GM12891 (cell line): ENCODE measurements around the gene CDC42BPG.

Source experiments
- DNase-seq: peaks from one replicate; pipeline ENCODE4 v3.0.0; 2011; ENCODE audit warnings: low spot score; ENCODE audit not compliant: insufficient read length
- FAIRE-seq: peaks from 2 replicates; lab custom pipeline; 2011; peaks lifted over from hg19 to GRCh38; lab: Jason Lieb, UNC
- PAX5 ChIP-seq: IDR thresholded peaks from 2 replicates; pipeline ENCODE4 v1.6.1; 2011; ENCODE audit warnings: low read length, moderate library complexity, mild to moderate bottlenecking; ENCODE audit not compliant: insufficient read depth, severe bottlenecking
- POLR2A ChIP-seq: IDR thresholded peaks from 2 replicates; pipeline ENCODE4 v1.6.1; 2011; ENCODE audit warnings: low read depth, low read length, control low read depth
- POLR2AphosphoS5 ChIP-seq: IDR thresholded peaks from 2 replicates; pipeline ENCODE4 v1.6.1; 2011; ENCODE audit warnings: low read depth, low read length, control low read depth
- POU2F2 ChIP-seq: IDR thresholded peaks from 2 replicates; pipeline ENCODE4 v1.6.1; 2011; ENCODE audit warnings: low read depth, mild to moderate bottlenecking, control low read depth, low read length, moderate library complexity
- SPI1 ChIP-seq: IDR thresholded peaks from 2 replicates; pipeline ENCODE4 v1.6.1; 2011; ENCODE audit warnings: low read depth, low read length, control low read depth
- TAF1 ChIP-seq: IDR thresholded peaks from 2 replicates; pipeline ENCODE4 v1.6.1; 2011; ENCODE audit warnings: low read depth, low read length, control low read depth

Gene CDC42BPG

GRCh38 chr11:64842366-64842759 is 2.1 kb downstream of the CDC42BPG start:
- TF ChIP-seq POU2F2, result no peak
- TF ChIP-seq TAF1, result no peak
- TF ChIP-seq POLR2AphosphoS5, result no peak
- TF ChIP-seq POLR2A, result no peak
- no peak for TF ChIP-seq PAX5
- TF ChIP-seq SPI1, result no peak
- DNase-seq (no peak), FAIRE-seq (no peak)

DNA sequence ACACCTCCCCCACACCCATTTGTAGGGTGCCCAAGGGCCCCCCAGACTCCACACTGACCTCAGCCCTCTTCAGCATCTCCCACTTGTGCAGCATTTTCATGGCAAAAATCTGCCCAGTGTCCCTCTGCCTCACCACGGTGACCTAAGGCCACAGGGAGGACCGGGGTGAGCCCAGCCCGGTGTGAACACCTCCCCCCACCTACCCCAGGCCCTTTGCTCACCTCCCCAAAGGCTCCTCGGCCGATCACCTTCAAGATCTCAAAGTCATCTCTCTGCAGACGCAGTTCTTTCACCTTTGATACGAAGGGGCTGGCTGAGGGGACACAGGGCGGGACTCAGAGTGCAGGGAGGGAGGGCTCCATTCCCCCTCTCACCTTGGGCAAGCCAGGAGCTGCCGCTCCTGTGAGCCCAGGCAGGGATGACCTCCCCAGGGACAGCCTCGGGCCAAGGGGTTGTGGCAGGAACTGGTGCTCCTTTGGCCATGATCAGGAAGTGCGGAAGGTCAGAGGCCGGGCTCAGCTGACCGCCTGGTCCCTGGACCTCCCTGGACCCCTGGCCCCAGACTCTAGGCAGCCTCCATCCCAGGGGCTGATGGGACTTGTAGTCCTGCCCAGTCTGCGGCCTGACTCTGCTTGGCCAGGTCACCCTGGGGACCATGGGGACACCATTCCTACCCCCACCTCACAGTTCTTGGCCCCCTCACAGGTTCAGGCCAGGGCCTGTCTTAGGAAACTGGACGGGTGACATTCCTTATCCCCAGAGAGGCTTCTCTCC is 2.7 kb downstream of the CDC42BPG start:
- FAIRE-seq (no peak), DNase-seq (no peak)
- TF ChIP-seq POLR2A, result no peak
- TF ChIP-seq TAF1, result no peak
- no peak for TF ChIP-seq POU2F2
- no peak for TF ChIP-seq SPI1
- no peak for TF ChIP-seq PAX5
- no peak for TF ChIP-seq POLR2AphosphoS5

DNA sequence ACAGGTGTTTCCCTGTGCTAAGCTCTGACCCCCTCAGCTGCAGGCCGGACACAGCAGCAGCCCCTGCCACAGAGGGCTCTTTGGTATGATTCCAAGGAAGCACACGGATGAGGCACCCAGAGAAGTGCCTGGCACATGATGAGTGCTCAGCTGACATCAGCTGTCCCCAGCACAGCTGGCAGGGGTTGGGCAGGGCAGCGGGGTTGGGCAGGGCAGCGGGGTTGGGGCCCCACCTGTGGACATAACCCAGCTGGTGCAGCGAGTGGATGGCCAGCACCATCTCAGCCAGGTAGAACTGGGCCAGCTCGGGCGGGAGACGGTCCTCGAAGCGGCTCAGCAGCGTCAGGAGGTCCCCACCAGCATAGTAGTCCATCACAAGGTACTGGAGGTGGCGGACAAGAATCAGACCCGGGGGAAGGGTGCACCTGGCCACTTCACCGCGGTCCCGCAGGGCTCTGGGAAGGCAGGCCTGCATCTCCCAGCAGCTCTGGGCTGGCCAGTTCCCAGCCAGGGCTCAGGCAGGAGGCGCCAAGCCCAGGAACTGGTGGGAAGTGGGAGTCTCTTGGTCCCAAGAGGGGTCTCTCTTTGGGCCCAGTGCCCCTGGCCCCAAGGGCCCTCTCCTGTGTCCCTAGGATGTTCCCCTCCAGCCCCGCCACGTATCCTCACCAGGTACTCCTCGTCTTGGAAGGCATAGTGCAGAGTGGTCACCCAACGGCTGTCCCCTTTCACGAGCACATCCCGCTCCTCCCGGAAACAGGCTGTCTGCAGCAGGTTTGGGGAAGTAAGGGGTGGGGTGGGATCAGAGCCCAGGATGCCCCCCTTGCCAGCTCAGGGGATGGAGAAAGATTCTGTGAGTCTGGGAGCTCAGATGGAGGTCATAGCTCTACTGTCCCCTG is 4.3 kb downstream of the CDC42BPG start:
- no peak for DNase-seq
- no peak for FAIRE-seq
- TF ChIP-seq POLR2A (no peak), SPI1 (no peak), POLR2AphosphoS5 (no peak)

GRCh38 chr11:64839335-64839734 is 5.1 kb downstream of the CDC42BPG start:
- TF ChIP-seq SPI1 (no peak), POU2F2 (no peak)
- FAIRE-seq (no peak), DNase-seq (no peak)

DNA sequence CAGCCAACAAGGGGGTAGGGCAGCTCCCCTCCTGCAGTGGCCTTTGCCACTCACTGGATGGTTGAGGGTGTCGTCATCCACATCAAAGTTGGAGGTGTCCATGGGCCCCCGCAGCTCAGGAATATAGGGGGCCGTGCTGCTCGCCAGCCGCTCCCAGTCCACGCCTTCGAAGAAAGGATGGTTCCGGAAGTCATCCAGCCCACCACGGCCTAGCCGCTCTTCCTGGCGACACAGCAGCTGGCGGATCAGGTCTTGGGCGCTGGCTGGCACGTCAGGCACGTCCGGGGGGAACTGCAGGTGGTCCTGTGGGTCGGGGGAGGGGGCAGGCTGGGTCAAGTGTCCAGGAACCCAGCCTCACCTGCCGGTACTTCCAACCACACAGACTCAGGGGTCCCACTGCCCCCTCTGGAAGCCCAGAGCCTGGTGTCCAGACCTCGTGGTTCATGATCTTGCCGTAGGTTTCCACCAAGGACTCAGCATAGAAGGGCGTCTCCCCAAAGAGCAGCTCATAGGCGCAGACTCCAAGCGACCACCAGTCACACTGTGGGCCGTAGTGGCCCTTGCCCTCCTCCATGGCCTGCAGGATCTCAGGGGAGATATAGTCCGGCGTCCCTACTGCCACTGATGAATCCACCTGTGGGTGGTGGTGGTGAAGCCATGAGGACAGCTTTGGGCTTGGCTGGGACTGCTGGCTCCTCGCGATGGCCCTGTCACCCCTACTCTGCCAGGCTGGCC is 5.7 kb downstream of the CDC42BPG start:
- DNase-seq, result no peak
- FAIRE-seq, result no peak
- TF ChIP-seq POLR2A (no peak), POU2F2 (no peak), PAX5 (no peak), TAF1 (no peak), SPI1 (no peak), POLR2AphosphoS5 (no peak)

GRCh38 chr11:64837887-64838351 is 6.5 kb downstream of the CDC42BPG start:
- no peak for DNase-seq
- FAIRE-seq, result no peak
- no peak for TF ChIP-seq PAX5

DNA sequence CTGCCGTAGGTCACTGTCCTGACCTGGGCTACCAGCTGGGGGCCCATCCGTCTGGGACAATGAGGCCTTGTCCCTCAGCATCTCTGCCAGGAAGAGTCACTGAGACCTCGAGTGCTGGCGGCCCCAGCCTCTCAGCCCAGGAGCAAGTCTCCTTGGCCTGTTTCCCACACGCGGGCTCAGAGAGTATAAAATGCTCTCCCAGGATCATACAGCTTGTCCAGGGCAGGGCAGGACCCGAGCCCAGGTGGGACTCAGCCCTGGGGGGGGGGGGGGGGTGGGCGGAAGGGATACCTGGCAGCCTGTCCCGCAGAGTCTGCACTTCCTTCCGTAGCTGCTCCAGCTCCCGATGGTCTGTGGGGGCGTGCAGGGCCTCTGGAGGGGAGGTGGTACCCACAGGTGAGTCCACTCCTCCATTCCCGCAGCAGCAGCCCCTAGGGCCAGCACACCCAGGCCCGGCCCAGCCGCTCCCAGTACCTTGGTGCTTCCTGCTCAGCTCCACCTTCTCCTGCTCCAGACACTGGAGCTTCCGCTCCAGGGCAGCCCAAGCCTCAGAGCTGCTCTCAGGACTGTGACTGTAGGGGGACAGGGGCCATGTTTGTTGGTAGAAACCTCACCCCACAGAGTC is 7.9 kb downstream of the CDC42BPG start:
- TF ChIP-seq POU2F2, result no peak
- TF ChIP-seq POLR2AphosphoS5, result no peak
- no peak for TF ChIP-seq TAF1
- TF ChIP-seq POLR2A, result no peak
- TF ChIP-seq SPI1, result no peak
- TF ChIP-seq PAX5, result no peak
- FAIRE-seq, result no peak

GRCh38 chr11:64835616-64836447 is 8.6 kb downstream of the CDC42BPG start:
- no peak for FAIRE-seq

More for the DNA sequence above, 7.9 kb downstream of the CDC42BPG start:
- DNase-seq, result no peak

More at GRCh38 chr11:64835616-64836447, 8.6 kb downstream of the CDC42BPG start:
- no peak for DNase-seq
- TF ChIP-seq POLR2A (no peak), POU2F2 (no peak), PAX5 (no peak), SPI1 (no peak), TAF1 (no peak), POLR2AphosphoS5 (no peak)
